PC-3 (cell line): Measurements from ENCODE around the gene KIF20B. TPM values are rescaled to one million over a fixed set of nuclear protein-coding genes. Genes with fewer than 3 reads are reported as not detected.

Experiments
- ATAC-seq: fragments of 200-7000 bp; cut with Tn5 transposase; 2 replicates; pipeline ENCODE4 v1.9.1; 2020; ENCODE audit warnings: mild to moderate bottlenecking, moderate library complexity
- BruUV-seq: library from RNA; stranded (reverse); fragments of 400-500 nt; replicated peaks from 2 replicates; lab custom pipeline; 2021; lab: Mats Ljungman, UMichigan
- CTCF ChIA-PET: fragments of 300-600 bp; sonication (Branson Sonifier 250); formaldehyde crosslinking; loops from one replicate; lab custom pipeline; 2022; ENCODE audit warnings: antibody characterized with exemption; lab: Charles Lee
- POLR2A ChIA-PET: fragments of 300-600 bp; sonication (Branson Sonifier 250); formaldehyde crosslinking; loops from one replicate; lab custom pipeline; 2022; ENCODE audit warnings: antibody characterized with exemption; ENCODE audit not compliant: unreplicated experiment; lab: Charles Lee
- DNase-seq: peaks from one replicate; pipeline ENCODE4 v3.0.0-alpha.2; 2015
- H2AFZ ChIP-seq: fragments of 300-600 bp; sonication (generic); 2 replicates; pipeline ENCODE4 v1.6.0; 2016; ENCODE audit warnings: antibody characterized with exemption, low read length
- H3F3A ChIP-seq: fragments of 300-600 bp; sonication (generic); one replicate; pipeline ENCODE4 v1.6.0; 2017; ENCODE audit warnings: antibody characterized with exemption, low read length, control low read depth, mild to moderate bottlenecking; ENCODE audit not compliant: unreplicated experiment
- H3K27ac ChIP-seq: fragments of 300-600 bp; sonication (generic); 2 replicates; pipeline ENCODE4 v1.5.1; 2016; ENCODE audit warnings: mild to moderate bottlenecking, low read length
- H3K27me3 ChIP-seq: fragments of 300-600 bp; sonication (generic); 2 replicates; pipeline ENCODE4 v1.6.1; 2016; ENCODE audit warnings: low read length, mixed read lengths
- H3K36me3 ChIP-seq: fragments of 300-600 bp; sonication (generic); 2 replicates; pipeline ENCODE4 v1.6.1; 2016; ENCODE audit warnings: low read depth, mixed run types, low read length, mixed read lengths
- H3K4me1 ChIP-seq: fragments of 300-600 bp; sonication (generic); 2 replicates; pipeline ENCODE4 v1.5.1; 2016; ENCODE audit warnings: low read length; ENCODE audit not compliant: insufficient read depth
- H3K4me2 ChIP-seq: fragments of 300-600 bp; sonication (generic); 2 replicates; pipeline ENCODE4 v1.6.0; 2016; ENCODE audit warnings: low read length
- H3K4me3 ChIP-seq: fragments of 300-600 bp; sonication (generic); 2 replicates; pipeline ENCODE4 v1.5.1; 2016; ENCODE audit warnings: mild to moderate bottlenecking, low read length, mixed read lengths
- H3K79me2 ChIP-seq: fragments of 300-600 bp; sonication (generic); 2 replicates; pipeline ENCODE4 v1.6.1; 2017; ENCODE audit warnings: low read length, mixed read lengths
- H3K9ac ChIP-seq: fragments of 300-600 bp; sonication (generic); 2 replicates; pipeline ENCODE4 v1.6.0; 2016; ENCODE audit warnings: mild to moderate bottlenecking, low read length
- H3K9me2 ChIP-seq: fragments of 300-600 bp; sonication (generic); replicated peaks from 2 replicates; pipeline ENCODE4 v1.6.1; 2016; ENCODE audit warnings: mixed run types, low read length, mixed read lengths
- H3K9me3 ChIP-seq: fragments of 300-600 bp; sonication (generic); 2 replicates; pipeline ENCODE4 v1.6.1; 2016; ENCODE audit warnings: low read length, mixed read lengths
- H4K20me1 ChIP-seq: fragments of 300-600 bp; sonication (generic); 2 replicates; pipeline ENCODE4 v1.6.1; 2016; ENCODE audit warnings: low read length, mixed read lengths
- EZH2 ChIP-seq: fragments of 300-600 bp; sonication (generic); IDR thresholded peaks from one replicate; pipeline ENCODE4 v1.6.1; 2017; ENCODE audit warnings: antibody characterized with exemption, mild to moderate bottlenecking, low read length; ENCODE audit not compliant: unreplicated experiment
- EZH2phosphoT487 ChIP-seq: fragments of 300-600 bp; sonication (generic); IDR thresholded peaks from 2 replicates; pipeline ENCODE4 v1.6.1; 2018; ENCODE audit warnings: mild to moderate bottlenecking, antibody characterized with exemption, low read length, borderline replicate concordance
- intact Hi-C: fragments of 100-400 bp; cut with micrococcal nuclease; formaldehyde crosslinking; loops from 2 replicates; pipeline ENCODE4 v1.9.0; 2023
- total RNA-seq: library from RNA; depleted of rRNA; stranded (reverse); fragments of >200 nt; gene quantifications from 2 replicates; pipeline ENCODE4 v1.2.3, GENCODE V29; 2014
- TF ChIP-seq, protein P1 (sequence below): fragments of 300-600 bp; sonication (generic); conservative IDR thresholded peaks from 2 replicates; pipeline ENCODE4 v1.5.1; 2017; ENCODE audit warnings: antibody characterized with exemption, low read depth, mild to moderate bottlenecking, low read length

The KIF20B gene
- total RNA-seq, 1 experiment from 2014 or later, result 12.6 TPM

- Histone ChIP-seq H3K9me2 (no peaks in the 10 kb centered on the region), H3K79me2 (no peaks in the 10 kb centered on the region), H3F3A (no peaks in the 10 kb centered on the region), H2AFZ (no peak overlapping the region), H3K27ac (no peak overlapping the region), H3K27me3 (no peaks in the 10 kb centered on the region), H3K36me3 (no peaks in the 10 kb centered on the region; the same call in 1 of the 2 replicates), H3K9ac (no peak overlapping the region), H3K4me2 (no peak overlapping the region), H3K4me3 (no peak overlapping the region), H3K9me3 (no peaks in the 10 kb centered on the region), H4K20me1 (no peaks in the 10 kb centered on the region), H3K4me1 (no peaks in the 10 kb centered on the region)
- ChIA-PET POLR2A (no interaction called here), CTCF (no interaction called here)
- intact Hi-C loops, result no loop called here
- BruUV-seq, result no TSS peak
- TF ChIP-seq EZH2phosphoT487 (no peak), EZH2 (no peak)
- TF ChIP-seq, protein P1, sequence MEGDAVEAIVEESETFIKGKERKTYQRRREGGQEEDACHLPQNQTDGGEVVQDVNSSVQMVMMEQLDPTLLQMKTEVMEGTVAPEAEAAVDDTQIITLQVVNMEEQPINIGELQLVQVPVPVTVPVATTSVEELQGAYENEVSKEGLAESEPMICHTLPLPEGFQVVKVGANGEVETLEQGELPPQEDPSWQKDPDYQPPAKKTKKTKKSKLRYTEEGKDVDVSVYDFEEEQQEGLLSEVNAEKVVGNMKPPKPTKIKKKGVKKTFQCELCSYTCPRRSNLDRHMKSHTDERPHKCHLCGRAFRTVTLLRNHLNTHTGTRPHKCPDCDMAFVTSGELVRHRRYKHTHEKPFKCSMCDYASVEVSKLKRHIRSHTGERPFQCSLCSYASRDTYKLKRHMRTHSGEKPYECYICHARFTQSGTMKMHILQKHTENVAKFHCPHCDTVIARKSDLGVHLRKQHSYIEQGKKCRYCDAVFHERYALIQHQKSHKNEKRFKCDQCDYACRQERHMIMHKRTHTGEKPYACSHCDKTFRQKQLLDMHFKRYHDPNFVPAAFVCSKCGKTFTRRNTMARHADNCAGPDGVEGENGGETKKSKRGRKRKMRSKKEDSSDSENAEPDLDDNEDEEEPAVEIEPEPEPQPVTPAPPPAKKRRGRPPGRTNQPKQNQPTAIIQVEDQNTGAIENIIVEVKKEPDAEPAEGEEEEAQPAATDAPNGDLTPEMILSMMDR, result no peak
- DNase-seq (no peak), ATAC-seq (no peak)
These were observed 44.5 kb downstream of the KIF20B start for GRCh38 chr10:89745903-89746302.

- intact Hi-C loops, result no loop called here
- ChIA-PET POLR2A (no interaction called here), CTCF (no interaction called here)
- no peaks in the 10 kb centered on the region for H3F3A ChIP-seq
- H3K4me2 ChIP-seq, result no peak overlapping the region
- H3K36me3 ChIP-seq, result peaks cover 2% of the 10 kb centered on the region; the same call in 1 of the 2 replicates
- TF ChIP-seq EZH2, result no peak
- TF ChIP-seq, protein P1, result no peak
- no peak for TF ChIP-seq EZH2phosphoT487
- no TSS peak for BruUV-seq
- no peaks in the 10 kb centered on the region for H3K9me2 ChIP-seq
- H3K27me3 ChIP-seq, result no peaks in the 10 kb centered on the region
- no peaks in the 10 kb centered on the region for H4K20me1 ChIP-seq
- H2AFZ ChIP-seq, result no peak overlapping the region
- ATAC-seq (no peak), DNase-seq (no peak)
- no peak overlapping the region for H3K4me3 ChIP-seq
- no peaks in the 10 kb centered on the region for H3K9me3 ChIP-seq
- no peak overlapping the region for H3K9ac ChIP-seq
- no peaks in the 10 kb centered on the region for H3K4me1 ChIP-seq
- H3K27ac ChIP-seq, result no peak overlapping the region
- H3K79me2 ChIP-seq, result no peaks in the 10 kb centered on the region
These were observed 49.1 kb downstream of the KIF20B start for GRCh38 chr10:89750441-89750840.

DNA sequence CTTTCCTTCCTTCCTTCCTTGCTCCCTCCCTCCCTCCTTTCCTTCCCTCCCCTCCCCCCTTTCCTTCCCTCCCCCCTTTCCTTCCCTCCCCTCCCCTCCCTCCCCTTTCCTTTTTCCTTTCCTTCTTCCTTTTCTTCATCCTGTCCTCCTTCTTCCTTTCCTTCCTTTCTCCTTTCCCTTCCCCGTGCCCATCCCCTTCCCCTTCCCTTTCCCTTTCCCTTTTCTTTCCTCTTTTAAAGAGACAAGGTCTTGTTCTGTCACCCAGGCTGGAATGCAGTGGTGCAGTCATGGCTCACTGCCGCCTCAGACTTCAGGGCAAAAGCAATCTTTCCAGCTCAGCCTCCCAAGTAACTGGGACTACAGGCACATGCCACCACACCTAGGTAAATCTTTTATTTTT, 54.0 kb downstream of the KIF20B start:
- Histone ChIP-seq H3K27me3 (no peaks in the 10 kb centered on the region), H4K20me1 (no peaks in the 10 kb centered on the region), H3K4me2 (no peak overlapping the region), H3F3A (no peaks in the 10 kb centered on the region), H3K4me3 (no peak overlapping the region), H3K27ac (no peak overlapping the region), H3K36me3 (peaks cover 15% of the 10 kb centered on the region), H3K4me1 (no peaks in the 10 kb centered on the region), H3K9me3 (no peaks in the 10 kb centered on the region), H2AFZ (no peak overlapping the region), H3K9ac (no peak overlapping the region), H3K79me2 (no peaks in the 10 kb centered on the region), H3K9me2 (no peaks in the 10 kb centered on the region)
- TF ChIP-seq EZH2 (no peak), EZH2phosphoT487 (no peak)
- TF ChIP-seq, protein P1, result no peak
- DNase-seq (no peak), ATAC-seq (no peak)
- BruUV-seq, result no TSS peak
- ChIA-PET CTCF (no interaction called here), POLR2A (no interaction called here)
- intact Hi-C loops, result no loop called here
